Mucosa of rectum (tissue), 2 donors: ENCODE results near the gene METAP2.
A peak's percentile ranks its signal among the peaks of the same experiment; 100 is the strongest.
"Not testable (repeated sequence)": the region's sequence is repeated elsewhere in the genome, so short reads cannot be mapped to it uniquely, and the experiment has no call there.

ENCODE experiments used
- H3K27ac ChIP-seq, 2 donors: one replicate each; pipeline ENCODE4 v1.7.0; 2013; ENCODE audit warnings: inconsistent platforms in 2 of 2, low read depth in 2 of 2, low read length in 2 of 2
- H3K27me3 ChIP-seq, 2 donors: one replicate each; pipeline ENCODE4 v1.7.0; 2013; ENCODE audit warnings: low read length in 2 of 2; ENCODE audit not compliant: control insufficient read depth in 2 of 2, insufficient read depth in 2 of 2
- H3K36me3 ChIP-seq, 2 donors: one replicate each; pipeline ENCODE4 v1.7.0; 2013; ENCODE audit warnings: low read length in 2 of 2; ENCODE audit not compliant: control insufficient read depth in 2 of 2, insufficient read depth in 2 of 2
- H3K4me1 ChIP-seq, 2 donors: one replicate each; pipeline ENCODE4 v1.7.0; 2013; ENCODE audit warnings: low read length in 2 of 2, mild to moderate bottlenecking in 1 of 2; ENCODE audit not compliant: control insufficient read depth in 2 of 2, insufficient read depth in 2 of 2
- H3K4me3 ChIP-seq, 2 donors: one replicate each; pipeline ENCODE4 v1.7.0; 2013; ENCODE audit warnings: low read length in 2 of 2
- H3K9ac ChIP-seq, 2 donors: one replicate each; pipeline ENCODE4 v1.7.0; 2013; ENCODE audit warnings: low read length in 2 of 2, low read depth in 1 of 2, mild to moderate bottlenecking in 1 of 2
- H3K9me3 ChIP-seq, 2 donors: one replicate each; pipeline ENCODE4 v1.7.0; 2013; ENCODE audit warnings: low read length in 2 of 2; ENCODE audit not compliant: control insufficient read depth in 2 of 2
- donor health status: healthy.
- donor health status: Normal muscosa, but diverticular disease.

Gene METAP2

GRCh38 chr12:95462081-95462480 is 11.9 kb upstream of the METAP2 start:
- H3K4me1 ChIP-seq: no peaks in the 10 kb centered on the region
- no peaks in the 10 kb centered on the region for H3K27me3 ChIP-seq
- H3K36me3 ChIP-seq: no peaks in the 10 kb centered on the region
- no peaks in the 10 kb centered on the region for H3K9me3 ChIP-seq
- no peak overlapping the region for H3K4me3 ChIP-seq
- H3K27ac ChIP-seq: no peak overlapping the region
- H3K9ac ChIP-seq: no peak overlapping the region

DNA sequence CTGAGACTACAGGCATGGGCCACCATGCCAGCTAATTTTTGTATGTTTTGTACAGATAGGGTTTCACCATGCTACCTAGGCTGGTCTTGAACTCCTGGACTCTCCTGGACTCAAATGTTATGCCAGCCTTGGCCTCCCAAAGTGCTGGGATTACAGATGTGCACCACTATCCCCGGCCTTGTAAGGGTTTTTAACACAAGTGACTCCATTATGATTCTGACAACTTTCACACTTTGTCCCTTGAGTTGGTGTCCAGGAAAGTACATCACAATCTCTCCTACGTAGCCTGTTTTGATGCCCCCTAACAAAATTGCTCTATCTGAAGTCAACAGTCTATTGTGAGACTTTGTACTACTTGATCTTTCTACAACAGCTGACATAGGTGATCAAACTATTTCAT is 11.4 kb upstream of the METAP2 start:
- Histone ChIP-seq H3K4me3 (no peak overlapping the region), H3K27me3 (no peaks in the 10 kb centered on the region), H3K9ac (no peak overlapping the region), H3K4me1 (no peaks in the 10 kb centered on the region), H3K36me3 (no peaks in the 10 kb centered on the region), H3K27ac (no peak overlapping the region), H3K9me3 (no peaks in the 10 kb centered on the region)

- Histone ChIP-seq H3K27ac (no peak overlapping the region), H3K36me3 (no peaks in the 10 kb centered on the region), H3K9ac (no peak overlapping the region), H3K4me1 (no peaks in the 10 kb centered on the region), H3K9me3 (no peaks in the 10 kb centered on the region), H3K4me3 (no peak overlapping the region), H3K27me3 (no peaks in the 10 kb centered on the region)
These were observed 10.9 kb upstream of the METAP2 start for GRCh38 chr12:95463050-95463449.

DNA sequence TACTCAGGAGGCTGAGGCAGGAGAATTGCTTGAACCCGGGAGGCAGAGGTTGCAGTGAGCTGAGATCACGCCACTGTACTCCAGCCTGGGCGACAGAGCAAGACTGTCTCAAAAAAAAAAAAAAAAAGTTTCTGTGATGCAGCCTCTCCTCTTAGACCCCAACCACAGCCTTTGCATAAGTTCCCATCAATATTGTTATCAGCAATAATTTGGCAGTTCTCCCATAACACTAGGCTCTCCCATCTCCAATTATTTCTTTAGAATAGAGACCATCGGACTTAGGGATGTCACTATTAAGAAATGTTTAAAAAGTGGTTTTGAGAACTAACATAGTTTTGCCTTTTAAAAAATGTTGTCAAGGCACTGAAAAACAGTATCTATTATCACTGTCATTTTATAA is 10.2 kb upstream of the METAP2 start:
- not testable (repeated sequence) for H3K9ac ChIP-seq, H3K36me3 ChIP-seq, H3K4me3 ChIP-seq, H3K9me3 ChIP-seq, H3K27me3 ChIP-seq, H3K27ac ChIP-seq, H3K4me1 ChIP-seq

DNA sequence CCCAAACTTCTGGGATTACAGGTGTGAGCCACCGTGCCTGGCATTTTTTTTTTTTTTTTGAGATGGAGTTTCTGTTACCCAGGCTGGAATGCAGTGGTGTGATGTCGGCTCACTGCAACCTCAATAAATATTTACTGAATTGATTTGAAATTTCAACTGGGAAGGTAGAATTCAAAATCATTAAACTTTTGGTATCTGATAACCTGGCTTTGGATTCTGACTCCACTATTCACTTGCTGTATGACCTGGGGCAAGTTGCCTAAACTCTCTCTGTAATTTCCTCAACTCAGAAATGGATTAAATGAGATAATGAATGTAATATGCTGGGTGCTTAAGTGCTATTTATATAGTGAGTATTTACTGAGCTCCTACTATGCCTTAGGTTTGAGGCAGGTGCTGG is 8.7 kb upstream of the METAP2 start:
- H3K9me3 ChIP-seq: no peaks in the 10 kb centered on the region
- H3K27me3 ChIP-seq: no peaks in the 10 kb centered on the region
- H3K9ac ChIP-seq: no peak overlapping the region
- H3K4me1 ChIP-seq: no peaks in the 10 kb centered on the region
- H3K27ac ChIP-seq: no peak overlapping the region
- H3K4me3 ChIP-seq: no peak overlapping the region
- H3K36me3 ChIP-seq: no peaks in the 10 kb centered on the region

DNA sequence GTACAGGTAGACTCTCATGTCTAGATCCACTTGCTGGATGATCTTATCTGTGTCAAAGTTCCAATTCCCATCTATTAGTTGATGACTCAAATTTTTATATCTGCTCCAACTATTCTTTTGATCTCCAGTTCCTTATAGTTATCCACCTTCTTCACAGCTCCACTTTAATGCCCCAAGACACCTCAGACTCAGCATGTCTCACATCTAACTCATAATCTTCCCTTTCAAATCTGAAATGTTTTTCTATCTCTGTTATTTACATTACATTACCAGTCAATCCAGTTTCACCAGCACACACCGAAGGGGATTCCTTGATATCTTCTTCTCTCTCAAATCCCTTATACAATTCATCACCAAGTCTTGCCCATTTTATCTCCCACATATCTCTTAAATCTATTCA is 3.7 kb upstream of the METAP2 start:
- Histone ChIP-seq H3K4me3 (no peak overlapping the region), H3K9ac (no peak overlapping the region), H3K27ac (no peak overlapping the region), H3K4me1 (peaks cover 8 to 9% of the 10 kb centered on the region in 2 donors), H3K36me3 (no peaks in the 10 kb centered on the region), H3K9me3 (no peaks in the 10 kb centered on the region), H3K27me3 (no peaks in the 10 kb centered on the region)

DNA sequence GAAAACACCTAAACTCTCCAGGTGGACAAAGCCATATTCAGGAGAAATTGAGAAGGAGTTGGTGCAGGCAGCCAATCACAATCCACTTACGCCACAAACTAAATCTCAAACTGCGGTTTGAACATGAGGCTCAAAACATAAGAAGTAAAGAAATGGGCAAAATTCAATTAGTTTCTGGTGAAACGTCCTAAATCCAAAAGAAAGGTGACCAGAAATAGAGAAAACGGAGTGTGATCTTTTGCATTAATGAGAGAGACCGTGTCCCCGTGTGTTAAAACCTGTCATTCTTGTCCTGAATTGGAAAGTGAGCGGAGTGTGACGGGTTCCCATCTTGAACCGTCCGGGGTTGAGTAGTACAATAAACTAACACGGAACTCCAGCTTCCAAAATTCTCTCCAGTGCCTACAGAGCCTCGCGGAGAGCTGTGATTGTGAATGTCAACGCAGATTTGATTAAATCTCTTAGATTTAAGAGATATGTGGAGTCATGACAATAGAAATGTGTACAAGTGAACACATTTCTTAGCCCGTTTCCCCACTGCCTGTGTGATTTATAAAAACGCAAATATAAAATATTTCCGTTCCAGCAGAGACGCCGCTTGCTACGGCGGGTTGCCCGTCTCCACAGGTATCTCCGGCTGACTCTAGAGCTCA is 595 bp upstream of the METAP2 start:
- H3K9ac ChIP-seq: peak overlapping the region; percentile 91 to 97
- H3K27me3 ChIP-seq: no peaks in the 10 kb centered on the region
- H3K9me3 ChIP-seq: no peaks in the 10 kb centered on the region
- peak overlapping the region; percentile 92 for H3K27ac ChIP-seq
- H3K4me3 ChIP-seq: peak overlapping the region; percentile 95 to 97
- peaks cover 0 to 11% of the 10 kb centered on the region in 2 donors for H3K36me3 ChIP-seq
- H3K4me1 ChIP-seq: peaks cover 9 to 12% of the 10 kb centered on the region in 2 donors

- Histone ChIP-seq H3K27ac (peak overlapping the region; percentile 92), H3K9me3 (no peaks in the 10 kb centered on the region), H3K9ac (peak overlapping the region; percentile 91 to 97), H3K36me3 (peaks cover 5 to 16% of the 10 kb centered on the region in 2 donors), H3K27me3 (no peaks in the 10 kb centered on the region), H3K4me3 (peak overlapping the region; percentile 95 to 97), H3K4me1 (peaks cover 9 to 12% of the 10 kb centered on the region in 2 donors)
These were observed 657 bp downstream of the METAP2 start for GRCh38 chr12:95474660-95474958.

DNA sequence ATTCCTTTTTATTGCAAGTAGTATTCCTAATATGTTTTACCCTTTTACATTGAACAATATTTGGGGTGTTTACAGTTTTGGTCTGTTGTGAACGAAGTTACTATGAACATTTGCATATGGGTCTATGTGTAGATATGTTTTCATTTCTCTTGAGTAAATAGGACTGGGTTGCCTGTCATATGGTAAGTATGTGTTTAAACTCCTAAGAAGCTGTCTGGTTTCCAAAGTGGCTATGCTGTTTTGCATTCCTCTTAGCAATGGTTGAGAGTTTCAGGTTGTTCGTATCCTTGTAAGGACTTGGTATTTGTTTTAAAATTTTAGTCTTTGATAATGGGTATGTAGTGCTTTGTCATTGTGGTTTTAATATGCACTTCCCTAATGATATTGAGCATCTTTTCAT is 6.3 kb downstream of the METAP2 start:
- H3K4me3 ChIP-seq: no peak overlapping the region
- peaks cover 2 to 4% of the 10 kb centered on the region in 2 donors for H3K4me1 ChIP-seq
- H3K9me3 ChIP-seq: no peaks in the 10 kb centered on the region
- H3K27me3 ChIP-seq: no peaks in the 10 kb centered on the region
- peaks cover 12 to 23% of the 10 kb centered on the region in 2 donors for H3K36me3 ChIP-seq
- H3K9ac ChIP-seq: no peak overlapping the region
- no peak overlapping the region for H3K27ac ChIP-seq

GRCh38 chr12:95481072-95481471 is 7.1 kb downstream of the METAP2 start:
- Histone ChIP-seq H3K36me3 (peaks cover 12 to 30% of the 10 kb centered on the region in 2 donors), H3K27me3 (no peaks in the 10 kb centered on the region), H3K4me3 (no peak overlapping the region), H3K27ac (no peak overlapping the region), H3K9me3 (no peaks in the 10 kb centered on the region), H3K4me1 (no peaks in the 10 kb centered on the region), H3K9ac (no peak overlapping the region)

DNA sequence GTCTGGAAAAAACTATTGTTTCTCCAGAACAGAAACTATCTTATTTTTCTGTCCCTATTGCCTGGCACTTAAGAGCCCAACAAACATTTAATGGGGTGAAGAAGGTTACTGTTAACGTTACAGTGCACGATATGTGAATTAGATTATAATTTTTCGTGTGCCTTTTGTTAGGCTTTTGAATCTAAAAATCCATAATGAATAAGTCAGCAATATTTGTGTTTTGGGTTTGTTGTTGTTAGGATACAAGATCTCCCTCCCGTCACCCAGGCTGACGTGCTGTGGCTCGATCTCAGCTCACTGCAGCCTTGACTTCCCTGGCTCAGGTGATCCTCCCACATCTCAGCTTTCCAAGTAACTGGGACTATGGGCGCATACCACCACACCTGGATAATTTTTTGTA is 7.9 kb downstream of the METAP2 start:
- no peaks in the 10 kb centered on the region for H3K4me1 ChIP-seq
- H3K27ac ChIP-seq: no peak overlapping the region
- H3K9me3 ChIP-seq: no peaks in the 10 kb centered on the region
- H3K9ac ChIP-seq: no peak overlapping the region
- H3K27me3 ChIP-seq: no peaks in the 10 kb centered on the region
- no peak overlapping the region for H3K4me3 ChIP-seq
- peaks cover 16 to 34% of the 10 kb centered on the region in 2 donors for H3K36me3 ChIP-seq
